HS-5 (cell line): ENCODE results near the gene ANKRD65.
"Not testable (repeated sequence)": the region's sequence is repeated elsewhere in the genome, so short reads cannot be mapped to it uniquely, and the experiment has no call there.

Experiments
- DNase-seq: peaks from one replicate; pipeline ENCODE4 v3.0.0-alpha.2; 2012; ENCODE audit warnings: low read depth

Gene ANKRD65

GRCh38 chr1:1370094-1370493, 51.0 kb downstream of the ANKRD65 start:
- not testable (repeated sequence) for DNase-seq
